Breast epithelium (tissue), 4 donors: ENCODE measurements around the gene LINGO4. TPM values are rescaled to one million over a fixed set of nuclear protein-coding genes. Genes with fewer than 3 reads are reported as not detected.

Source experiments
- DNase-seq, 2 donors: peaks; one replicate each; pipeline ENCODE4 v3.0.0-alpha.2; 2019; ENCODE audit warnings: low spot score in 2 of 2
- H3K27ac ChIP-seq, 2 donors: fragments of 200-600 bp; sonication (generic) in 1 of 2; one replicate each; pipeline ENCODE4 v1.5.1; 2016 to 2019; ENCODE audit warnings: mild to moderate bottlenecking in 1 of 2
- H3K27me3 ChIP-seq, 2 donors: fragments of 200-600 bp; sonication (generic) in 1 of 2; one replicate each; pipeline versions ENCODE4 v1.5.1 to v1.6.0; 2017 to 2019; ENCODE audit warnings: control low read depth in 1 of 2, mild to moderate bottlenecking in 1 of 2
- H3K36me3 ChIP-seq: fragments of 200-600 bp; one replicate; pipeline ENCODE4 v1.5.1; 2019
- H3K4me1 ChIP-seq, 2 donors: fragments of 200-600 bp; sonication (generic); one replicate each; pipeline ENCODE4 v1.5.1; 2016 to 2019; ENCODE audit warnings: control low read depth in 1 of 2
- H3K4me3 ChIP-seq, 3 donors: fragments of 200-600 bp; sonication (generic); 1 replicate in 2 of 3; 2 replicates in 1 of 3; pipeline ENCODE4 v1.5.1; 2016 to 2019; ENCODE audit warnings: mild to moderate bottlenecking in 3 of 3, moderate library complexity in 2 of 3
- H3K9me3 ChIP-seq, 2 donors: fragments of 200-600 bp; sonication (generic) in 1 of 2; one replicate each; pipeline ENCODE4 v1.5.1; 2016 to 2019; ENCODE audit warnings: control low read depth in 1 of 2
- POLR2A ChIP-seq: fragments of 450-650 bp; IDR thresholded peaks from one replicate; pipeline ENCODE4 v1.6.1; 2016; ENCODE audit warnings: antibody characterized with exemption, mild to moderate bottlenecking, moderate library complexity
- POLR2AphosphoS5 ChIP-seq, 3 donors: sonication (generic); formaldehyde crosslinking; IDR thresholded peaks; one replicate each; pipeline ENCODE4 v1.6.1; 2017; ENCODE audit warnings: antibody characterized with exemption in 3 of 3
- intact Hi-C: fragments of 100-400 bp; cut with DNase I; formaldehyde crosslinking; loops from one replicate; pipeline ENCODE4 v1.15.1; 2023; ENCODE audit warnings: low total_unique reads
- total RNA-seq, 3 donors: library from RNA; depleted of rRNA; stranded (reverse); fragments of >200 nt; gene quantifications; one replicate each; pipeline ENCODE4 v1.1.0, GENCODE V29; 2016
- TF ChIP-seq, protein P1 (sequence below), 3 donors: fragments of 450-650 bp; IDR thresholded peaks; one replicate each; pipeline ENCODE4 v1.5.1; 2016 to 2017; ENCODE audit warnings: antibody characterized with exemption in 3 of 3, mild to moderate bottlenecking in 3 of 3, moderate library complexity in 3 of 3

LINGO4 gene, protein sequence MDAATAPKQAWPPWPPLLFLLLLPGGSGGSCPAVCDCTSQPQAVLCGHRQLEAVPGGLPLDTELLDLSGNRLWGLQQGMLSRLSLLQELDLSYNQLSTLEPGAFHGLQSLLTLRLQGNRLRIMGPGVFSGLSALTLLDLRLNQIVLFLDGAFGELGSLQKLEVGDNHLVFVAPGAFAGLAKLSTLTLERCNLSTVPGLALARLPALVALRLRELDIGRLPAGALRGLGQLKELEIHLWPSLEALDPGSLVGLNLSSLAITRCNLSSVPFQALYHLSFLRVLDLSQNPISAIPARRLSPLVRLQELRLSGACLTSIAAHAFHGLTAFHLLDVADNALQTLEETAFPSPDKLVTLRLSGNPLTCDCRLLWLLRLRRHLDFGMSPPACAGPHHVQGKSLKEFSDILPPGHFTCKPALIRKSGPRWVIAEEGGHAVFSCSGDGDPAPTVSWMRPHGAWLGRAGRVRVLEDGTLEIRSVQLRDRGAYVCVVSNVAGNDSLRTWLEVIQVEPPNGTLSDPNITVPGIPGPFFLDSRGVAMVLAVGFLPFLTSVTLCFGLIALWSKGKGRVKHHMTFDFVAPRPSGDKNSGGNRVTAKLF
- under 1 TPM; 0.16 to 0.88 (median 0.33) TPM for total RNA-seq

DNA sequence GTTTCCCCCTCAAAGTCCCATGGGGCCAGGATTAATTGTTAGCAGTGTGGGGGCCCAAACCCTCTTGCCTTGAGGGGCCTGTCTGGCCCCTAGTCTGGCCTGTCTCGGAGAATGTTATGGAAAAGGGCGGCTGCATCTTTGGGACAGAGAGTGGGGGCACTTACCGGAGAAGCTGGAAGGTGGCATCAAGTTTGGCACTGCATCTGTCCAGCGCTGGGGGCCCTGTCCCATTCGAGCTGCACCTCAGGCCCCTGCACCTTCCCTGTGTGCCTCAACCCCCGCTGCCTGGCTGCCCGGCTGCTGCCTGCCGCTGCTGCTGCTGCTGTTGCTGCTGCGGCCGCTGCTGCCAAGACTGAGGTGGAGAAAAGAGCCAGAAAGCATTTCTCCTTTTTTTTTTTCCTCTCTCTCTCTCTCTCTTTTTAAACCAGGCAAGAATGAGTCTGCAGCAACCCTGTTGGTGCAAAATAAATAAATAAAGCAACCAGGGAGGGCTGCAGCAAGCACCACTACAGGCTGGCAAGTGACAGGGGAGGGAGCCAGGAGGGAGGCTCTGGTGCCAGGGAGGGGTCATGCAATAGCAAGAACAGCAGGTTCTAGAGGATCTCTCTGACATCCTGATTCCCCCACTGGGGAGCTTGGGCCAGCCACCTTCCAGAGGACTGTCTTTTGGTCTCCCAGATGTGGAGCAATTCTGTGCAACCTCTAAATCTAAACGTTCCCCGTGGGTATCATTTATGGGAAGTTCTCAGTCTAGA is at the start of gene LINGO4:
Gene LINGO4, minus strand, starts transcription at position 354 of the 755 bp plus-strand sequence. CDS start 2,715 bp downstream, outside the sequence.
- Histone ChIP-seq H3K9me3 (no peaks in the 10 kb centered on the region), H3K27ac (no peak within 1 kb of the TSS), H3K4me1 (no peaks in the 10 kb centered on the region), H3K36me3 (no peaks in the 10 kb centered on the region), H3K4me3 (no peak within 1 kb of the TSS), H3K27me3 (no peaks in the 10 kb centered on the region)
- TF ChIP-seq POLR2A (no peak), POLR2AphosphoS5 (IDR thresholded peaks at IDR 0.05) (no peak)
- TF ChIP-seq, protein P1, sequence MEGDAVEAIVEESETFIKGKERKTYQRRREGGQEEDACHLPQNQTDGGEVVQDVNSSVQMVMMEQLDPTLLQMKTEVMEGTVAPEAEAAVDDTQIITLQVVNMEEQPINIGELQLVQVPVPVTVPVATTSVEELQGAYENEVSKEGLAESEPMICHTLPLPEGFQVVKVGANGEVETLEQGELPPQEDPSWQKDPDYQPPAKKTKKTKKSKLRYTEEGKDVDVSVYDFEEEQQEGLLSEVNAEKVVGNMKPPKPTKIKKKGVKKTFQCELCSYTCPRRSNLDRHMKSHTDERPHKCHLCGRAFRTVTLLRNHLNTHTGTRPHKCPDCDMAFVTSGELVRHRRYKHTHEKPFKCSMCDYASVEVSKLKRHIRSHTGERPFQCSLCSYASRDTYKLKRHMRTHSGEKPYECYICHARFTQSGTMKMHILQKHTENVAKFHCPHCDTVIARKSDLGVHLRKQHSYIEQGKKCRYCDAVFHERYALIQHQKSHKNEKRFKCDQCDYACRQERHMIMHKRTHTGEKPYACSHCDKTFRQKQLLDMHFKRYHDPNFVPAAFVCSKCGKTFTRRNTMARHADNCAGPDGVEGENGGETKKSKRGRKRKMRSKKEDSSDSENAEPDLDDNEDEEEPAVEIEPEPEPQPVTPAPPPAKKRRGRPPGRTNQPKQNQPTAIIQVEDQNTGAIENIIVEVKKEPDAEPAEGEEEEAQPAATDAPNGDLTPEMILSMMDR (IDR thresholded peaks at IDR 0.05), result no peak
- no peak for DNase-seq
- intact Hi-C loops, result loop anchor here (5.0 kb wide), 1 partner anchor 1343 kb away; no protein-coding TSS in a partner anchor

DNA sequence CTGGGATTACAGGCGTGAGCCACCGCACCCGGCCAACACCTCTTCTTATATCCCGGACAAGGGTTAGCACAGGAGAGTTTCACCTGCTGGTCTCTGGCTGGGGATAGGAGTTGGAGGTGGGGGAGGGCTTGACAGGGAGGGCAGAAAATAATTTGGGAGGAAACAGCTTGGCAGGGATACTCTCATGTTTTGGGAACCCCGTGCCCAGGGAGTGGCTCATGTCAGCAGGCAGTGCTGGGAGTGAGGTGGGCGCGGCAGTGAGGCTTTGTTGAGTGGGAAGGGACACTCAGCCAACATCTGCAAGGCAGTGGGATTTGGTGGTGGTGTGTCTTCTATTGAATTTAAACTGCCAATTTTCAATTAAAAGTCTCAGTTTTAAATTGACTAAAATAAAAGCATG is 49.4 kb upstream of the LINGO4 start:
- intact Hi-C loops, result no loop called here
- H3K9me3 ChIP-seq, result no peaks in the 10 kb centered on the region
- no peak overlapping the region for H3K4me3 ChIP-seq
- no peaks in the 10 kb centered on the region for H3K27me3 ChIP-seq
- no peak overlapping the region for H3K27ac ChIP-seq
- no peaks in the 10 kb centered on the region for H3K4me1 ChIP-seq
- DNase-seq, result no peak
- H3K36me3 ChIP-seq, result no peaks in the 10 kb centered on the region
- TF ChIP-seq POLR2AphosphoS5 (IDR thresholded peaks at IDR 0.05) (no peak), POLR2A (no peak)
- TF ChIP-seq, protein P1 (IDR thresholded peaks at IDR 0.05), result no peak

DNA sequence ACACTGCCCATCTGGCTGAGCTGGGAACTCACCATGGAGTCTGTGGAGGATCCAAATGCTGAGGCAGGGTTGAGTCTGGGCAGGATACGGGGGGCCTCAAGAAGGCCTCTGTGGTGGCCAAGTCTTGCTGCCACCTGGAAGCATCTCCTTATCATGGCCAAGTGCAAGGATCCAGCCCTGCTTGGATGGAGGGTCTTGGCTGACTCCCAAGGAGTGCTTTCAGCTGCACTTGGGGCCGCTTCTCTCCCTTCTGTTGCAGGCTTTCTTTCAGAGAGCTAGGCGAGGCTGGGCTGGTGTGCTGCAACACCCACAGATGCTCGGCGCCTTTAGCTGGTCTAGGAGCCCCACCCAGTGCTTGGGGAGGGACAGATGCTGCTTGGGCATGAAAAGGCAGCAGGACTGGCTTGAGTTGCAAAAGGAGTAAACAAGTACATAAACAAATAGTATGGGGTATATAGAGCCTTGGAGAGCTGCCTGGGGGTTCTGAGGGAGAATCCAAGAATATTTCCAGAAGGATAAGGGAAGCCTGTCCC is 48.3 kb upstream of the LINGO4 start, which contains the start of gene THEM5:
Gene THEM5, minus strand, starts transcription at position 302 of the 533 bp plus-strand sequence. Its CDS starts 147 bp downstream, at position 155.
- intact Hi-C loops, result no loop called here
- H3K27ac ChIP-seq, result no peak within 1 kb of the TSS
- no peaks in the 10 kb centered on the region for H3K9me3 ChIP-seq
- TF ChIP-seq POLR2A (no peak), POLR2AphosphoS5 (IDR thresholded peaks at IDR 0.05) (no peak)
- TF ChIP-seq, protein P1 (IDR thresholded peaks at IDR 0.05), result no peak
- H3K36me3 ChIP-seq, result no peaks in the 10 kb centered on the region
- no peak within 1 kb of the TSS for H3K4me3 ChIP-seq
- no peaks in the 10 kb centered on the region for H3K27me3 ChIP-seq
- no peaks in the 10 kb centered on the region for H3K4me1 ChIP-seq
- no peak for DNase-seq

DNA sequence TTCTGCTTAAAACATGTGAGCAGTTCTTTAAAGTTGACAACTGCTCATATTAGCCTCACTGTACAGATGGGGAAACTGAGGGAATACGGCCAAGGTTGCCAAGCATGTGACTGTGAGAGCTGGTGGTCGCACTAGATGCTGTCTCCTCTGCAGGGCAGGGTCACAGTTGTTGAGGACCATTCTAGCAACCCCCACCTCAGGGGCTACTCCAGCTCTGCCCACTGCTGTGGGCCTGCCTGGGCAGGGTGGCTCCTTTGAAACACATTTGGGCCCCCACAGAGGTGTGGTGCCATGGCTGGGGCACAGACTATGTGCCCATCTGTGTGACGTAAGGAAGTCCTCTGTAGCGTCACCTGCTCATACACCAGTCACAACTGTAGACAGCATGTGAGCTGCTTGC is 47.5 kb upstream of the LINGO4 start:
- Histone ChIP-seq H3K9me3 (no peaks in the 10 kb centered on the region), H3K36me3 (no peaks in the 10 kb centered on the region), H3K4me3 (no peak overlapping the region), H3K27ac (no peak overlapping the region), H3K4me1 (no peaks in the 10 kb centered on the region), H3K27me3 (no peaks in the 10 kb centered on the region)
- intact Hi-C loops, result no loop called here
- no peak for DNase-seq
- TF ChIP-seq POLR2AphosphoS5 (IDR thresholded peaks at IDR 0.05), result no peak
- TF ChIP-seq, protein P1 (IDR thresholded peaks at IDR 0.05), result no peak
- no peak for TF ChIP-seq POLR2A
